ENCODE results near the gene AQP7. TPM values are rescaled to one million over a fixed set of nuclear protein-coding genes. Genes with fewer than 3 reads are reported as not detected.

The AQP7 gene
- total and polyA plus RNA-seq, 9 of the 15 experiments (the other 6 are each of a cell fraction or from before 2014, with no cell fraction given) = 0.04 to 0.53 (median 0.07) TPM; not detected in 4

DNA sequence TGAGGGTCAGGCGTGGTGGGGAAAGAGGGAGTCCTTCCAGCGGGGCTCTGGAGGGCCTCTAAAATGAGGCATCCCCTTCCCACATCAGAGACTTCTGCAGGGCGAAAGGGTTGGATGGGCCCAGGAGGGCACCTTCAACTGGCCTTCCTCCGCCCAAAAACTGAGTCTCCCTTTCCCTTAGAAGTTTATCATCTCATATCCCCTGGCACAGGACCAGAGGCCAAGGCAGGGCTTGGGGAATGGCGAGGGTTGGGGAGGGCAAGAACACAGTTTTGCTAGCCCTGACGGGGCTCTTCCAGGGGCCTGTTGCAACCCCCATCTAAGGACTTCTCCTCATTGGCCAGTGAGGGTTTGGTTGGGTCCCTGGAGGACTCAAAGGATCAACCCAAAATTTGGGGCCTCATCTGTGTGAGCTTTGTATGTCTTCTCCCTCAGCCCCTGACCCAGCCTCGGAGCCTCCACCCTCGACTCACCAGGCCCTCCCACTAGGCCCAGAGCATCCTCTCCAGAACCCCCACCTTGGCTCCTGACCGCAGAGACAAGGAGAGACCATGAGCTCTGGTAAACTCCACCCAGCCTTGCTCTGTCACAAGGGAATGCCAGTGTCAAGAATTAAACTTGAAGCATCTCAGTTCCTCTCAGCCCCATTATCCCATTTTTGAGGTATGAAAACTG is 24.1 kb downstream of the AQP7 start:
- H3K36me3 ChIP-seq (ENCODE audit: control insufficient read depth, insufficient read depth, low read length) = no peaks in the 10 kb centered on the region; the same call in 2 of the 3 replicates
- no peaks in the 10 kb centered on the region for H4K20me1 ChIP-seq (replicated peaks; ENCODE audit: control insufficient read depth, insufficient read depth, low read length)
- H3K79me2 ChIP-seq (ENCODE audit: control insufficient read depth, insufficient read depth, low read length) = no peaks in the 10 kb centered on the region
- ChIA-PET POLR2A (interaction anchor here (1.0 kb wide), 1 partner anchor 63 kb away, joined by 4 read pairs; no protein-coding TSS in a partner anchor), CTCF (ENCODE audit: low intra/inter-chr PET ratio) (no interaction called here)
- intact Hi-C loops (cut with micrococcal nuclease) (no loop called here), in situ Hi-C loops (cut with MboI) (no loop called here)
- no peak overlapping the region for H2AFZ ChIP-seq (ENCODE audit: low read depth, low read length)
- TF ChIP-seq RBM25 (IDR thresholded peaks at IDR 0.05; ENCODE audit: low read depth, low read length, severe bottlenecking) (peak; percentile 28), YY1 (IDR thresholded peaks at IDR 0.05; ENCODE audit: borderline replicate concordance in 1 of 3, control insufficient read depth in 1 of 3, extremely low read depth in 1 of 3, insufficient read depth in 3 of 3, insufficient read length in 1 of 3, insufficient replicate concordance in 2 of 3, low read depth in 1 of 3, low read length in 2 of 3) (no peak)
- 71% methylated on average over 6 of the region's 9 CpGs for WGBS (ENCODE audit: insufficient coverage, low coverage, missing lambda C conversion rate)
- no peak overlapping the region for H3K4me3 ChIP-seq
- no peak overlapping the region for H3K4me2 ChIP-seq (ENCODE audit: insufficient read depth, low read length)
- H3K27ac ChIP-seq (ENCODE audit: extremely low read depth, low read depth, low read length) = no peak overlapping the region
- no peaks in the 10 kb centered on the region for H3K27me3 ChIP-seq (ENCODE audit: control insufficient read depth in 2 of 2, insufficient read depth in 2 of 2, low read length in 2 of 2)
- H3K9me3 ChIP-seq (replicated peaks; ENCODE audit: control insufficient read depth, insufficient read depth, low read depth, low read length) = no peaks in the 10 kb centered on the region
- no peak for DNase-seq (ENCODE audit: extremely low read depth in 1 of 4, low spot score in 3 of 4)
- ATAC-seq = no peak
- no peak overlapping the region for H3K9ac ChIP-seq (ENCODE audit: insufficient read depth in 1 of 2, low read depth in 2 of 2, low read length in 2 of 2)
- BruUV-seq (replicated peaks) = no TSS peak
- H3K4me1 ChIP-seq (replicated peaks in 1 of 2; ENCODE audit: control insufficient read depth in 2 of 2, insufficient read depth in 2 of 2, low read length in 2 of 2) = peaks cover 21 to 23% of the 10 kb centered on the region in 2 experiments
- no peak for FAIRE-seq
- no peaks in the 10 kb centered on the region for H3K9me1 ChIP-seq (ENCODE audit: control insufficient read depth, insufficient read depth, low read length)
